ENCODE results near the gene RAB7A.

GRCh38 chr3:128702391-128702790 lies 23.6 kb upstream of the RAB7A start:
- TF ChIP-seq, protein P1, sequence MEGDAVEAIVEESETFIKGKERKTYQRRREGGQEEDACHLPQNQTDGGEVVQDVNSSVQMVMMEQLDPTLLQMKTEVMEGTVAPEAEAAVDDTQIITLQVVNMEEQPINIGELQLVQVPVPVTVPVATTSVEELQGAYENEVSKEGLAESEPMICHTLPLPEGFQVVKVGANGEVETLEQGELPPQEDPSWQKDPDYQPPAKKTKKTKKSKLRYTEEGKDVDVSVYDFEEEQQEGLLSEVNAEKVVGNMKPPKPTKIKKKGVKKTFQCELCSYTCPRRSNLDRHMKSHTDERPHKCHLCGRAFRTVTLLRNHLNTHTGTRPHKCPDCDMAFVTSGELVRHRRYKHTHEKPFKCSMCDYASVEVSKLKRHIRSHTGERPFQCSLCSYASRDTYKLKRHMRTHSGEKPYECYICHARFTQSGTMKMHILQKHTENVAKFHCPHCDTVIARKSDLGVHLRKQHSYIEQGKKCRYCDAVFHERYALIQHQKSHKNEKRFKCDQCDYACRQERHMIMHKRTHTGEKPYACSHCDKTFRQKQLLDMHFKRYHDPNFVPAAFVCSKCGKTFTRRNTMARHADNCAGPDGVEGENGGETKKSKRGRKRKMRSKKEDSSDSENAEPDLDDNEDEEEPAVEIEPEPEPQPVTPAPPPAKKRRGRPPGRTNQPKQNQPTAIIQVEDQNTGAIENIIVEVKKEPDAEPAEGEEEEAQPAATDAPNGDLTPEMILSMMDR (conservative IDR thresholded peaks at IDR 0.05; ENCODE audit: low read depth in 2 of 2): no peak
- TF ChIP-seq EZH2 (IDR thresholded peaks at IDR 0.05; ENCODE audit: low read depth, unreplicated experiment) (no peak), NANOG (IDR thresholded peaks at IDR 0.05; ENCODE audit: borderline replicate concordance) (no peak), CREB1 (CRISPR knock-in tag; IDR thresholded peaks at IDR 0.05; ENCODE audit: low read depth) (no peak), EZH2phosphoT487 (IDR thresholded peaks at IDR 0.05; ENCODE audit: unreplicated experiment) (no peak), POLR2AphosphoS5 (IDR thresholded peaks at IDR 0.05; ENCODE audit: low read depth) (no peak), REST (IDR thresholded peaks at IDR 0.05; ENCODE audit: unreplicated experiment) (no peak), ZNF462 (CRISPR knock-in tag; IDR thresholded peaks at IDR 0.05) (no peak), JUNB (IDR thresholded peaks at IDR 0.05; ENCODE audit: unreplicated experiment) (no peak), STAT1 (IDR thresholded peaks at IDR 0.05; ENCODE audit: unreplicated experiment) (no peak)
- TF ChIP-seq, protein P2, sequence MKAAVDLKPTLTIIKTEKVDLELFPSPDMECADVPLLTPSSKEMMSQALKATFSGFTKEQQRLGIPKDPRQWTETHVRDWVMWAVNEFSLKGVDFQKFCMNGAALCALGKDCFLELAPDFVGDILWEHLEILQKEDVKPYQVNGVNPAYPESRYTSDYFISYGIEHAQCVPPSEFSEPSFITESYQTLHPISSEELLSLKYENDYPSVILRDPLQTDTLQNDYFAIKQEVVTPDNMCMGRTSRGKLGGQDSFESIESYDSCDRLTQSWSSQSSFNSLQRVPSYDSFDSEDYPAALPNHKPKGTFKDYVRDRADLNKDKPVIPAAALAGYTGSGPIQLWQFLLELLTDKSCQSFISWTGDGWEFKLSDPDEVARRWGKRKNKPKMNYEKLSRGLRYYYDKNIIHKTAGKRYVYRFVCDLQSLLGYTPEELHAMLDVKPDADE (IDR thresholded peaks at IDR 0.05): no peak
